ENCODE results near the gene POPDC2. TPM values are rescaled to one million over a fixed set of nuclear protein-coding genes. Genes with fewer than 3 reads are reported as not detected.

POPDC2 gene
- total RNA-seq, 2 experiments from 2014 or later = 0.72 to 1.5 TPM

- H3K4me1 Mint-ChIP-seq (ENCODE audit: low read depth) = peaks cover 1% of the 10 kb centered on the region
- no peaks in the 10 kb centered on the region for H3K9me3 Mint-ChIP-seq
- H3K27ac Mint-ChIP-seq = no peak overlapping the region
- intact Hi-C loops (cut with micrococcal nuclease) = loop anchor here (2.0 kb wide), 1 partner anchor 26 kb away; no protein-coding TSS in a partner anchor
- no peaks in the 10 kb centered on the region for H3K27me3 Mint-ChIP-seq (ENCODE audit: low read depth)
- H3K36me3 Mint-ChIP-seq (ENCODE audit: low read depth) = peaks cover 6% of the 10 kb centered on the region
- CTCF ChIA-PET = interaction anchor here (1.9 kb wide), 1 partner anchor 10 kb away, joined by 4 read pairs; no protein-coding TSS in a partner anchor
- no peak for DNase-seq
- H3K4me3 Mint-ChIP-seq = no peak overlapping the region
Observed at GRCh38 chr3:119664850-119665379, 4.5 kb upstream of the POPDC2 start.

GRCh38 chr3:119664370-119664769, 4.0 kb upstream of the POPDC2 start:
- intact Hi-C loops (cut with micrococcal nuclease) = loop anchor here (2.0 kb wide), 1 partner anchor 26 kb away; no protein-coding TSS in a partner anchor
- Mint-ChIP-seq H3K9me3 (no peaks in the 10 kb centered on the region), H3K4me3 (no peak overlapping the region), H3K36me3 (ENCODE audit: low read depth) (peaks cover 6% of the 10 kb centered on the region), H3K27ac (no peak overlapping the region), H3K27me3 (ENCODE audit: low read depth) (no peaks in the 10 kb centered on the region), H3K4me1 (ENCODE audit: low read depth) (no peaks in the 10 kb centered on the region)
- no peak for DNase-seq
- CTCF ChIA-PET = interaction anchor here (0.6 kb wide), 1 partner anchor 8 kb away, joined by 3 read pairs; no protein-coding TSS in a partner anchor

GRCh38 chr3:119663885-119664284, 3.5 kb upstream of the POPDC2 start:
- H3K36me3 Mint-ChIP-seq (ENCODE audit: low read depth) = peaks cover 5% of the 10 kb centered on the region
- no peak overlapping the region for H3K4me3 Mint-ChIP-seq
- no peak for DNase-seq
- intact Hi-C loops (cut with micrococcal nuclease) = loop anchor here (2.0 kb wide), 1 partner anchor 25 kb away; no protein-coding TSS in a partner anchor
- no peaks in the 10 kb centered on the region for H3K4me1 Mint-ChIP-seq (ENCODE audit: low read depth)
- no peak overlapping the region for H3K27ac Mint-ChIP-seq
- no peaks in the 10 kb centered on the region for H3K27me3 Mint-ChIP-seq (ENCODE audit: low read depth)
- CTCF ChIA-PET = interaction anchor here (0.6 kb wide), 2 partner anchors 8 to 104 kb away, joined by 3 read pairs; no protein-coding TSS in a partner anchor
- no peaks in the 10 kb centered on the region for H3K9me3 Mint-ChIP-seq

GRCh38 chr3:119662604-119663373, 2.4 kb upstream of the POPDC2 start:
- no peak overlapping the region for H3K4me3 Mint-ChIP-seq
- CTCF ChIA-PET = no interaction called here
- H3K27ac Mint-ChIP-seq = no peak overlapping the region
- H3K36me3 Mint-ChIP-seq (ENCODE audit: low read depth) = peaks cover 3% of the 10 kb centered on the region
- intact Hi-C loops (cut with micrococcal nuclease) = no loop called here
- no peaks in the 10 kb centered on the region for H3K27me3 Mint-ChIP-seq (ENCODE audit: low read depth)
- DNase-seq = no peak
- no peaks in the 10 kb centered on the region for H3K4me1 Mint-ChIP-seq (ENCODE audit: low read depth)
- no peaks in the 10 kb centered on the region for H3K9me3 Mint-ChIP-seq

GRCh38 chr3:119659606-119660291, 640 bp downstream of the POPDC2 start:
- Mint-ChIP-seq H3K4me3 (no peak overlapping the region), H3K4me1 (ENCODE audit: low read depth) (no peaks in the 10 kb centered on the region), H3K36me3 (ENCODE audit: low read depth) (no peaks in the 10 kb centered on the region), H3K9me3 (no peaks in the 10 kb centered on the region), H3K27ac (no peak overlapping the region), H3K27me3 (ENCODE audit: low read depth) (no peaks in the 10 kb centered on the region)
- intact Hi-C loops (cut with micrococcal nuclease) = no loop called here
- CTCF ChIA-PET = no interaction called here
- no peak for DNase-seq

GRCh38 chr3:119658994-119659393, 1.4 kb downstream of the POPDC2 start:
- DNase-seq = no peak
- Mint-ChIP-seq H3K4me3 (no peak overlapping the region), H3K36me3 (ENCODE audit: low read depth) (no peaks in the 10 kb centered on the region), H3K4me1 (ENCODE audit: low read depth) (no peaks in the 10 kb centered on the region), H3K9me3 (no peaks in the 10 kb centered on the region), H3K27ac (no peak overlapping the region), H3K27me3 (ENCODE audit: low read depth) (no peaks in the 10 kb centered on the region)
- intact Hi-C loops (cut with micrococcal nuclease) = no loop called here
- CTCF ChIA-PET = interaction anchor here (0.6 to 1.0 kb wide), 2 partner anchors 15 to 154 kb away, joined by 3 to 4 read pairs; no protein-coding TSS in a partner anchor

- CTCF ChIA-PET = interaction anchor here (0.6 to 1.0 kb wide), 3 partner anchors 15 to 155 kb away, joined by 3 to 5 read pairs (median 4); no protein-coding TSS in a partner anchor
- H3K9me3 Mint-ChIP-seq = no peaks in the 10 kb centered on the region
- intact Hi-C loops (cut with micrococcal nuclease) = no loop called here
- no peak overlapping the region for H3K27ac Mint-ChIP-seq
- no peaks in the 10 kb centered on the region for H3K36me3 Mint-ChIP-seq (ENCODE audit: low read depth)
- no peaks in the 10 kb centered on the region for H3K27me3 Mint-ChIP-seq (ENCODE audit: low read depth)
- no peak overlapping the region for H3K4me3 Mint-ChIP-seq
- DNase-seq = no peak
- H3K4me1 Mint-ChIP-seq (ENCODE audit: low read depth) = no peaks in the 10 kb centered on the region
Observed at GRCh38 chr3:119657887-119658702, 2.3 kb downstream of the POPDC2 start.

- CTCF ChIA-PET = no interaction called here
- no peaks in the 10 kb centered on the region for H3K27me3 Mint-ChIP-seq (ENCODE audit: low read depth)
- H3K4me1 Mint-ChIP-seq (ENCODE audit: low read depth) = no peaks in the 10 kb centered on the region
- H3K36me3 Mint-ChIP-seq (ENCODE audit: low read depth) = no peaks in the 10 kb centered on the region
- intact Hi-C loops (cut with micrococcal nuclease) = no loop called here
- DNase-seq = no peak
- H3K9me3 Mint-ChIP-seq = no peaks in the 10 kb centered on the region
- H3K4me3 Mint-ChIP-seq = no peak overlapping the region
- no peak overlapping the region for H3K27ac Mint-ChIP-seq
Observed at GRCh38 chr3:119653876-119654275, 6.5 kb downstream of the POPDC2 start.

GRCh38 chr3:119652306-119653033, 7.9 kb downstream of the POPDC2 start:
- Mint-ChIP-seq H3K9me3 (no peaks in the 10 kb centered on the region), H3K36me3 (ENCODE audit: low read depth) (peaks cover 4% of the 10 kb centered on the region), H3K4me1 (ENCODE audit: low read depth) (no peaks in the 10 kb centered on the region), H3K27me3 (ENCODE audit: low read depth) (no peaks in the 10 kb centered on the region), H3K4me3 (no peak overlapping the region), H3K27ac (no peak overlapping the region)
- intact Hi-C loops (cut with micrococcal nuclease) = no loop called here
- DNase-seq = no peak
- CTCF ChIA-PET = no interaction called here

GRCh38 chr3:119649761-119650160, 10.6 kb downstream of the POPDC2 start:
- intact Hi-C loops (cut with micrococcal nuclease) = no loop called here
- Mint-ChIP-seq H3K9me3 (no peaks in the 10 kb centered on the region), H3K27me3 (ENCODE audit: low read depth) (no peaks in the 10 kb centered on the region), H3K4me1 (ENCODE audit: low read depth) (no peaks in the 10 kb centered on the region), H3K27ac (no peak overlapping the region), H3K4me3 (no peak overlapping the region), H3K36me3 (ENCODE audit: low read depth) (peaks cover 10% of the 10 kb centered on the region)
- DNase-seq = no peak
- CTCF ChIA-PET = no interaction called here

- no peaks in the 10 kb centered on the region for H3K27me3 Mint-ChIP-seq (ENCODE audit: low read depth)
- DNase-seq = no peak
- CTCF ChIA-PET = interaction anchor here (0.6 to 1.0 kb wide), 2 partner anchors 59 to 316 kb away, joined by 3 to 5 read pairs; no protein-coding TSS in a partner anchor
- H3K36me3 Mint-ChIP-seq (ENCODE audit: low read depth) = peaks cover 12% of the 10 kb centered on the region
- H3K27ac Mint-ChIP-seq = no peak overlapping the region
- peaks cover 11% of the 10 kb centered on the region for H3K4me1 Mint-ChIP-seq (ENCODE audit: low read depth)
- H3K4me3 Mint-ChIP-seq = no peak overlapping the region
- intact Hi-C loops (cut with micrococcal nuclease) = no loop called here
- no peaks in the 10 kb centered on the region for H3K9me3 Mint-ChIP-seq
Observed at GRCh38 chr3:119647843-119648575, 12.4 kb downstream of the POPDC2 start.
